Transverse colon (tissue), 4 donors: Measurements from ENCODE around the gene MLF2. TPM values are rescaled to one million over a fixed set of nuclear protein-coding genes. Genes with fewer than 3 reads are reported as not detected.

Experiments used
- DNase-seq: peaks from one replicate; pipeline ENCODE4 v3.0.0-alpha.2; 2019
- H3K27ac ChIP-seq, 4 donors: fragments of 200-600 bp; sonication (generic); 2 replicates each; pipeline ENCODE4 v1.5.1; 2016 to 2018; ENCODE audit warnings: inconsistent platforms in 4 of 4
- H3K27me3 ChIP-seq: fragments of 200-600 bp; sonication (generic); 2 replicates; pipeline ENCODE4 v1.5.1; 2017; ENCODE audit warnings: inconsistent platforms
- H3K36me3 ChIP-seq, 4 donors: fragments of 200-600 bp; sonication (generic); 2 replicates each; pipeline ENCODE4 v1.5.1; 2017 to 2019; ENCODE audit warnings: inconsistent platforms in 4 of 4
- H3K4me1 ChIP-seq, 4 donors: fragments of 200-600 bp; sonication (generic); 2 replicates each; pipeline ENCODE4 v1.5.1; 2017 to 2020; ENCODE audit warnings: inconsistent platforms in 4 of 4
- H3K4me3 ChIP-seq, 4 donors: fragments of 200-600 bp; sonication (generic); 1 replicate in 1 of 4; 2 replicates in 3 of 4; pipeline versions ENCODE4 v1.5.1 to v1.6.1; 2017 to 2019; ENCODE audit warnings: inconsistent platforms in 4 of 4
- H3K9me3 ChIP-seq, 2 donors: fragments of 200-600 bp; sonication (generic); 2 replicates each; pipeline ENCODE4 v1.5.1; 2017 to 2019; ENCODE audit warnings: inconsistent platforms in 2 of 2
- EP300 ChIP-seq: sonication (generic); formaldehyde crosslinking; IDR thresholded peaks from one replicate; pipeline ENCODE4 v1.6.1; 2017; ENCODE audit warnings: antibody characterized with exemption, low read depth
- POLR2A ChIP-seq: fragments of 450-650 bp; IDR thresholded peaks from one replicate; pipeline ENCODE4 v1.6.1; 2016; ENCODE audit warnings: antibody characterized with exemption, mild to moderate bottlenecking, moderate library complexity
- POLR2AphosphoS5 ChIP-seq, 3 donors: sonication (generic); formaldehyde crosslinking; IDR thresholded peaks; one replicate each; pipeline ENCODE4 v1.6.1; 2016; ENCODE audit warnings: antibody characterized with exemption in 3 of 3
- WGBS, 2 donors: methylation state at CpG; one replicate each; pipeline ENCODE4 v1.1.5; 2018; ENCODE audit warnings: low coverage in 1 of 2; 5-methylcytosine and 5-hydroxymethylcytosine counted together
- in situ Hi-C, 4 donors: fragments of 200-750 bp; cut with MboI; loops; one replicate each; pipeline versions ENCODE4 v1.15.0 to v1.15.1; 2017; ENCODE audit warnings: low sequenced_read_pairs in 3 of 4, low pct_ligation_motif_present in 1 of 4, low pct_unique_long_range_greater_than_20kb in 1 of 4
- intact Hi-C: fragments of 100-400 bp; cut with DNase I; formaldehyde crosslinking; loops from one replicate; pipeline ENCODE4 v1.15.1; 2023; ENCODE audit warnings: low total_unique reads
- total RNA-seq, 4 donors: library from RNA; depleted of rRNA; stranded (reverse); fragments of >200 nt; gene quantifications; one replicate each; pipeline ENCODE4 v1.1.0, GENCODE V29; 2016
- TF ChIP-seq, protein P1 (sequence below), 5 experiments: fragments of 200-600 bp in 3 of 5; fragments of 450-650 bp in 2 of 5; sonication (generic) in 3 of 5; IDR thresholded peaks; 1 replicate in 2 of 5; 2 replicates in 3 of 5; pipeline ENCODE4 v1.5.1; 2016 to 2017; ENCODE audit warnings: antibody characterized with exemption in 5 of 5, inconsistent platforms in 3 of 5, mild to moderate bottlenecking in 2 of 5, moderate library complexity in 1 of 5

The MLF2 gene
- total RNA-seq, 4 donors from 2014 or later = 100 to 360 (median 164) TPM

DNA sequence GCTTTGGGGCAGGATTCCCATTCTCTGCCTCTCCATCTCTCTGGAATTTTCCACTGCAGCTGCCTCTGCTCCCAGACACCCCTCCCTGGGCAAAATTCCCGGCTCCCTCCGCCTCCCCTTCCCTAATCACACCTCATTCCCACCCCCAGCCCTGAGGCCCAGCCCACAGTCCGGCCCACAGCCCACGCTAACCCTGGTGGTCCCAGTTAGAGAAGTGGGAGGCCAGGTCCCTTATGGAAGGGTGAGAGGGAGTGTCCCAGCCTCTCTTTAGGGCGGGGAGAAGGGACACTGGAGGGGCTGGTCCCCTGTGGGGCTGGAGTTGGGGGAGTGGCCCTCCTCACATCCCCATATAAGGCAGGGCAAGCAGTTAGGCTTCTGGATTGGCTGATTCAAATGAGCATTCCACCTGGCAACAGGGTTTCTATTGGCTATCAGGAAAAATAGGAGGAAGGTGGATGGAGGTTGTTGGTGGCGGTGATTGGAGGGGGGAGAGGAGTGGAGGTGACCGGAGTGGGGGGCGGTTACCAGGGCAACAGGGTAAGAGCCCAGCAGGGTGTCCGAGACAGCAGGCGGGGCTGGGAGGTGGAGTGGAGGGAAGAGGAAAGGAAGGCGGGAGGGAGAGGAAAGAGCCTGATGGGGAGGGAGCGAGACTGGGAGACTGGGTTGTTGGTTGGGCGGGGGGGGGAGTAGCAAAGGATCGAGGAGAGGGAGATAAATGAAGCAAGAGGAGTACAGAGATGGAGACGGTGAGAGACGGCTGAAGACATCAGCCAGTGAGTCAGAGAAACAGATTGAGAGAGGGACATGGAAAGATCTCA is 11.3 kb upstream of the MLF2 start:
- intact Hi-C loops = no loop called here

DNA sequence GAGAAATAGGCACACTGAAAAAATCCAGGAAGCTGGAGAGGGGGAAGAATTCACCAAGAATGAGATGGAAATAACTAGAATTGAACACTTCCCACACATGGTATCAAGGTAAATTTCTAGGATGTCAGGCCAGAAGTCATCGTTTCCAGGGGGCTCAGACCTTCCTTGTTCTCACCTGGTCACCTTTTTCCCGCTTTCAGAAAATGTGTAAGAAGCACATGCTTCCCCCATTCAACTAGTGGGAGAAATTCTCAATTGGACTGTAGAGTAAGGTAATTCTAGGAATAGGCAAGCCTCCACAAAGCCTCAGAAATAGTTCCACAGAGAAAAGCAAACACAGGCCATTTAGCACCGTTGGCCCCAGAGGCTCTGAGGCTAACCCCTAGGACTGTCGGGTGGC is 10.4 kb upstream of the MLF2 start:
- H3K4me3 ChIP-seq = no peak overlapping the region

More for the DNA sequence above, 11.3 kb upstream of the MLF2 start:
- in situ Hi-C loops = no loop called here
- TF ChIP-seq, protein P1, sequence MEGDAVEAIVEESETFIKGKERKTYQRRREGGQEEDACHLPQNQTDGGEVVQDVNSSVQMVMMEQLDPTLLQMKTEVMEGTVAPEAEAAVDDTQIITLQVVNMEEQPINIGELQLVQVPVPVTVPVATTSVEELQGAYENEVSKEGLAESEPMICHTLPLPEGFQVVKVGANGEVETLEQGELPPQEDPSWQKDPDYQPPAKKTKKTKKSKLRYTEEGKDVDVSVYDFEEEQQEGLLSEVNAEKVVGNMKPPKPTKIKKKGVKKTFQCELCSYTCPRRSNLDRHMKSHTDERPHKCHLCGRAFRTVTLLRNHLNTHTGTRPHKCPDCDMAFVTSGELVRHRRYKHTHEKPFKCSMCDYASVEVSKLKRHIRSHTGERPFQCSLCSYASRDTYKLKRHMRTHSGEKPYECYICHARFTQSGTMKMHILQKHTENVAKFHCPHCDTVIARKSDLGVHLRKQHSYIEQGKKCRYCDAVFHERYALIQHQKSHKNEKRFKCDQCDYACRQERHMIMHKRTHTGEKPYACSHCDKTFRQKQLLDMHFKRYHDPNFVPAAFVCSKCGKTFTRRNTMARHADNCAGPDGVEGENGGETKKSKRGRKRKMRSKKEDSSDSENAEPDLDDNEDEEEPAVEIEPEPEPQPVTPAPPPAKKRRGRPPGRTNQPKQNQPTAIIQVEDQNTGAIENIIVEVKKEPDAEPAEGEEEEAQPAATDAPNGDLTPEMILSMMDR (IDR thresholded peaks at IDR 0.05) = no peak
- TF ChIP-seq POLR2A (no peak), EP300 (no peak), POLR2AphosphoS5 (IDR thresholded peaks at IDR 0.05) (peak in 1 of 3 donors; percentile 20)
- Histone ChIP-seq H3K4me3 (peak overlapping the region in 1 of 4 donors; percentile 32), H3K27me3 (no peaks in the 10 kb centered on the region), H3K27ac (peak overlapping the region; percentile 92 to 94 (median 93)), H3K36me3 (no peaks in the 10 kb centered on the region), H3K4me1 (peaks cover 17 to 50% (median 41%) of the 10 kb centered on the region in 4 donors), H3K9me3 (no peaks in the 10 kb centered on the region)
- peak; percentile 89 for DNase-seq
- 3 to 10% methylated on average over 12 to 15 of the region's 16 CpGs for WGBS, 2 donors

DNA sequence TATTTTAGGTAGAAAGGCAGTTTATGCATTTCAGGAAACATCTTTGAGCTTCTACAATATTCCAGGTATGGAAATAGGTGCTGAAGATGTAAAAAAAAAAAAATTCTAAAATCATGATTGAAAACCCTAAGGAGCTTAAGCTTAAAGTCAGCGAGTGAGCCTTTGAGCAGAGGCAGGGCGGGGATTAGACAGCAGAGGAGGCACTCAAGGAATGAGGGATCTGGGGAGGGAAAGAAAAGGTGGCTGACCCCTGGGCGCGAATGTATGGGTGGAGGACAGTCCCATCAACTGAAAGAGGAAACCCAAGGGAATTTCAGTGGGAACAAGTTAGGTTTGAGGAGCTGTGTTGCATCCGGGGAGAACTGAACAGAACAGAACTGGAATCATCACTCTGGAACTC is 6.8 kb upstream of the MLF2 start:
- TF ChIP-seq, protein P1 (IDR thresholded peaks at IDR 0.05) = no peak
- no peak for TF ChIP-seq EP300
- TF ChIP-seq POLR2A = no peak
- TF ChIP-seq POLR2AphosphoS5 (IDR thresholded peaks at IDR 0.05) = no peak
- intact Hi-C loops (no loop called here), in situ Hi-C loops (no loop called here)
- Histone ChIP-seq H3K4me3 (no peak overlapping the region), H3K9me3 (no peaks in the 10 kb centered on the region), H3K27ac (no peak overlapping the region), H3K4me1 (peaks cover 4 to 18% (median 10%) of the 10 kb centered on the region in 4 donors), H3K27me3 (no peaks in the 10 kb centered on the region), H3K36me3 (no peaks in the 10 kb centered on the region)
- 85 to 91% methylated on average over 5 of the region's 5 CpGs for WGBS, 2 donors
- no peak for DNase-seq

More for the DNA sequence above, 10.4 kb upstream of the MLF2 start:
- in situ Hi-C loops (no loop called here), intact Hi-C loops (no loop called here)
- peaks cover 17 to 41% (median 33%) of the 10 kb centered on the region in 4 donors for H3K4me1 ChIP-seq
- no peak for DNase-seq
- TF ChIP-seq POLR2AphosphoS5 (IDR thresholded peaks at IDR 0.05) = no peak
- TF ChIP-seq POLR2A = no peak
- TF ChIP-seq, protein P1 (IDR thresholded peaks at IDR 0.05) = no peak
- TF ChIP-seq EP300 = no peak
- H3K36me3 ChIP-seq = no peaks in the 10 kb centered on the region
- WGBS, 2 donors = 65% methylated on average over 4 of the region's 4 CpGs; no CpG with 5 or more reads in 1 of the 2 donors
- no peaks in the 10 kb centered on the region for H3K9me3 ChIP-seq
- H3K27me3 ChIP-seq = no peaks in the 10 kb centered on the region
- peak overlapping the region; percentile 92 to 94 (median 93) for H3K27ac ChIP-seq

DNA sequence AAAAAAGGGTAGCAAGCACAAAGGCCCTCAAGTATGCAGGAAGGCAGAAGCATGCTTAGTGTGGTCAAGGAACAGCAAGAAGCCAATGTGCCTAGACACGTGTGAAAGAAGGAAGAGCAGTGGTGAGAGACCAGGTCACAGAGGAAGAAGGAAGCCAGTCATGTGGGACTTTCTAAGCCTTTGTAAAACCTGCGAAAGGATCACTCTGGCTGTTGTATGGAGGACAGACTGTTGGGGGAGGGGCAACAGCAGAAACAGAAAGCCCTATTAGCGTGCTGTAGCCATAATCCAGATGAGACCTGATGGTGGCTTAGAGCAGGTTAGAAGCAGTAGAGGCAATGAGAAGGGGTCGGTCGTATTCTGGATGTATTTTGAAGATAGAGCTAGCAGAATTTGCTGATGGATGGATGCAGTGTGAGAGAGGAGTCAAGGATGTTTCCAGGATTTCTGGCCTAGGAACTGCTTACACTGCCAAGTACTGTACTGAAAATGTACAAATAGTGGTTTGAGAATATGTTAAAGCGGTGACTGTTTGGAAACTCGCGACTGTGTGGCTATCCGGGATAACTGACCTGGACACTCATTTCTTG is 5.7 kb upstream of the MLF2 start:
- Histone ChIP-seq H3K36me3 (no peaks in the 10 kb centered on the region), H3K27me3 (no peaks in the 10 kb centered on the region), H3K4me3 (no peak overlapping the region), H3K4me1 (peaks cover 7 to 15% (median 10%) of the 10 kb centered on the region in 4 donors), H3K27ac (no peak overlapping the region), H3K9me3 (no peaks in the 10 kb centered on the region)
- intact Hi-C loops (no loop called here), in situ Hi-C loops (no loop called here)
- no peak for DNase-seq
- WGBS, 2 donors = 83 to 92% methylated on average over 9 of the region's 9 CpGs
- TF ChIP-seq POLR2A (no peak), POLR2AphosphoS5 (IDR thresholded peaks at IDR 0.05) (no peak), EP300 (no peak)
- TF ChIP-seq, protein P1 (IDR thresholded peaks at IDR 0.05) = no peak
